GM21737 (cell line): ENCODE measurements around the gene SLC11A2.
"Not testable (repeated sequence)": the region's sequence is repeated elsewhere in the genome, so short reads cannot be mapped to it uniquely, and the experiment has no call there.

Experiments used
- ATAC-seq: cut with Tn5 transposase; IDR thresholded peaks from one replicate; pipeline ENCODE4 v1.9.1; 2021; ENCODE audit warnings: mild to moderate bottlenecking, moderate library complexity; ENCODE audit not compliant: unreplicated experiment

Gene SLC11A2

DNA sequence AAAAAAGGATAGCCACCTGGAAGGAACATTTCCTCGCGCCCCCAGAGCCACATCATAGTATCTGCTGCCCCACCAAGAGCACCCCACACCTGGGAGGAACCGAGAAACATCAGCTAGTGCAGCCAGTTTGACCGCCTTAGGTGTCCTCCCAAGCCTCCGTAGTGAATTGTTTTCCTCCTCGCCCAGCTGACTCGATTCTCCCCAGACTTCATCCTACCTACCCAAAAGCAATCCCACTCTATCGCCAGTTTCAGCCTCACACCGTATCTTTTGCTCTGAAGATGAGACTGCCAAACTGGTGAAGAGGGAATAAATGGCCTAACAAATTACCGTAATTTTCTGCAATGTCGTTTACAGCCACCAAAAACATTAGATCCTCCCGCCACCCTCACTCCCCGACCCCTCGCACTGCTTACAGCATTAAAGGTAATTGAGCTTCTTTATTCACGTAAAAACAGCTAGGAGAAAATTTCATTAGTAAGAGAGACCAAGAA, 1.2 kb upstream of the SLC11A2 start:
- no peak for ATAC-seq

DNA sequence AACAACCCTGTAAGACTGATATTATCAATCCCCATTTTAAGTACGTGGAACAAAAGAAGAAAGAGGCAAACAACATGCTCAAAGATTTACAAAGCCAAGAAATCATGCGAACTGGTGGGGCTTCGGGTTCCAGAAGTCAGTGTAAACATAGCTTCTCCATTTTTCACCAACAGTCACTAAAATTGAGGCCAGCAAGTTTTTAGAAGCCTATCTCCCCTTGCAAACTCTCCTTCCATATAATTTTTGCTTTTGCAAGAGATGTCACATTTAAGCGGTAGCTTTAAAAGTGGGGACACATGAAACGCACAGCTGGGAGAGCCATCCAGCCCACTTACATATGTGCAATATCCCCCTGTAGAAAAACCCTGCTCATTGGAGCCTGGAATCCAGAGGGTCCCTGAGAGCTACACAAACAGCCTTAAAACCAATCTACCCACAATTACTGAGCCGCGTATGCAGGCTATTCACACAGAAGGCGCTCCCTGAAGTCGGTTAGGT, 797 bp downstream of the SLC11A2 start:
- ATAC-seq = no peak

- no peak for ATAC-seq
Measured at GRCh38 chr12:51023625-51024382, 2.4 kb downstream of the SLC11A2 start.

DNA sequence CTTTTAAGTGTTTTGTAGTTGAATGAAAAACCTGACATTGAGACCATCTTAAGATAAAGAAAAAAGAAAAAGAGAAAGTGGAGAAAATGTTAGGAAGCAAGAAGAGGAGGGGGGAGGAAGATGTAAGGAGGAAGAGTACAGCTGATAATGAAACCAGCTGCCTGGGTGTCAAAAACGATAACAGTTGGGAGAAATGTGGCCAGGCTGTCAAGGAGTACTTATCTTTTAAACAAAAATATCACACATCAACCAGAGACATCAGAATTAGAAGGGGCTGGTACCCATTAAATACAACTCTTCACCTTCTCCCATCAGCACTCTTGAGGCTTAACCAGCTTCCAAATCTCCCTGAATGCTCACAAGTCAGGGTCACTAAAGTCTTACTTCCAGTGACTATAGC, 4.5 kb downstream of the SLC11A2 start:
- ATAC-seq = no peak

DNA sequence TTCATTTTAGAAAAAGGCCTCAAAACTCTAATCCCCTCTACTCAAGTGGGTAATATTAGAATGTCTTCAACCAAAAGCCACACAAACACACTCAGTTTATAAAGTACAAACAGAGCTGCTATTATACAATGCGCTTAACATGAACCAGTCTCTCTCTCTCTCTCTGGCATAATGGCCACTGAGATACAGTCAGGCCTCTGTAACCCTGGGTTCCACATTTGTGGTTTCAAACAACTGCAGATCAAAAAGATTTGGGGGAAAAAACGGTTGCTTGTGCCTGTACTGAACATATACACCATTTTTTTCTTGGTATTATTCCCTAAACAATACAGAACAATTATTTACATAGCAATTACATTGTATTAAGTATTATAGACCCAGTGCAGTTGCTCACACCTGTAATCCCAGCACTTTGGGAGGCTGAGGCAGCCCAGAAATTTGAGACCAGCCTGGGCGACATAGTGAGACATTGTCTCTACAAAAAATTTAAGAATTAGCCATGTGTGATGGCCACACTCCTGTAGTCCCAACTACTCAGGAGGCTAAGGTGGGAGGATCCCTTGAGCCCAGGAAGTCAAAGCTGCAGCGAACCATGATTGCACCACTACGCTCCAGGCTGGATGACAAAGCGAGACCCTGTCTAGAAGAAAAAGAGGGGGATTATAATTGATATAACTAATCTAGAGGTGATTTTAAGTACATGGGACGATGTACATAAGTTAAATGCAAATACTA, 5.6 kb downstream of the SLC11A2 start:
- no peak for ATAC-seq

- ATAC-seq = no peak
Measured at GRCh38 chr12:51019927-51020326, 6.3 kb downstream of the SLC11A2 start.

GRCh38 chr12:51018956-51019355, 7.2 kb downstream of the SLC11A2 start:
- ATAC-seq = no peak

DNA sequence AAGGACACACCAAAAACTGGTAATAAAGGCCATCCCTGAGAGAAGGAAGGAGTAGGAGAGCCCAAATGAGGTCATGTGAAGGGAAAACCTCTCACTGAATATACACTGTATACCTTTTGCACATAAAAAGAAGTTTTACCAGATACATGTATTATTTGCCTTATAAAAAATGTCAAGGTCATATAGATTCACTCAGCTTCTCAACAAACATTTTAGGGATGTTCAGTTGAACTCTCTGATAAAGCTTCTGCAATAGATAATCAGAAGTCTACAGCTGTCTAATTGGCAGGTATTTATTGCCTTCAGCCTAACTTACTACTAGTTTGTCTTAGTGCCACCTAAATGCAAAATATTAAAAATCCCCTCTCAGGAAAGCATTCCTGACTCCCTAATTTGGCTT, 8.7 kb downstream of the SLC11A2 start:
- no peak for ATAC-seq

DNA sequence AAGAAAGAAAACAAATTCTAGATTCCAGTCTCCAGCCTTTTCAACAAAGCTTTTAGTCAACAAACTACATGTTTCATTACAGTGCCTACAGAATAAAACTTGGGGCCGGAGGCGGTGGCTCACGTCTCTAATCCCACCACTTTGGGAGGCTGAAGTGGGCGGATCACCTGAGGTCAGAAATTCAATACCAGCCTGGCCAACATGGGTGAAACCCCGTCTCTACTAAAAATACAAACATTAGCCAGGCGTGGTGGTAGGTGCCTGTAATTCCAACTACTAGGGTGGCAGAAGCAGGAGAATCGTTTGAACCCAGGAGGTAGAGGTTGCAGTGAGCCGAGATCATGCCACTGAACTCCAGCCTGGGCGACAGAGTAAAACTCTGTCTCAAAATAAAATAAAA, 11.7 kb downstream of the SLC11A2 start:
- not testable (repeated sequence) for ATAC-seq

- ATAC-seq = no peak
Measured at GRCh38 chr12:51013441-51013840, 12.7 kb downstream of the SLC11A2 start.

- no peak for ATAC-seq
Measured at GRCh38 chr12:51012570-51013236, 13.5 kb downstream of the SLC11A2 start.

- ATAC-seq = no peak
Measured at GRCh38 chr12:51011955-51012354, 14.2 kb downstream of the SLC11A2 start.

DNA sequence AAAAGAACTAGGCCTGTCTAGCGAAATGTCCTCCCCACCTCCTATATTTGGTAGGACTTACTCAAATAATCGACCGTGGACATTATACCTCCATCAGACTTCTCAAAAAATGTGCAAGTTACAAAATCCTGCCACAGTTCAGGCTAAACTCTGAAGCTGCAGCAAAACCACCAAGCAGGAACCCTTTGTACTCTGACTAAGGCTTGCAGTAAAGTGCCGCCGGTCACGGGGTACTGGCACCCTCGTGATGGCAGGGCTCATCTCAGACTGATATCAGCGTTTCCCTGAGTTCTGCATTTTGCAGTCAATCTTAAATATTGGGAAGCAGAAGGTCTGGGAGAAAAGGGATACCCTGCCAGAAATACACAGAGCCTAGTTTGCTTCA, 17.1 kb downstream of the SLC11A2 start:
- no peak for ATAC-seq

GRCh38 chr12:51008329-51009055, 17.7 kb downstream of the SLC11A2 start:
- ATAC-seq = no peak

DNA sequence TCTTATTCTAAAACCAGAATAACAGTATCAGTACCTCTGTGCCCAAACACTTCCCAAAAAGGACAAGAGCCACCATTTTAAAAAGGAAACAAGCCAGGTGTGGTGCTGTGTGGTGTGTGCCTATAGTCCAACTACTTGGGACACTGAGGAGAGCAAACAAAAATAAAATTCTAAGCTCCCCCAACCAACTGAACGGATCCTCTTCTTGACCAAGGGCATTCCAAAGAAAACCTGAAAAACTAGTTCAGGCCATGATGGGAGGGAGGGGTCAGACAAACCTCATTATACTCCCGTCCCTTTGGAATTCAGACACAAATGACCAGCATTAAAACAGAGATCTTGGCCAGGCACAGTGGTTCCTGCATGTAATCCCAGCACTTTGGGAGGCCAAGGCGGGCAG, 20.5 kb downstream of the SLC11A2 start:
- ATAC-seq = no peak

- ATAC-seq = no peak
Measured at GRCh38 chr12:51005030-51005429, 21.2 kb downstream of the SLC11A2 start.

- no peak for ATAC-seq
Measured at GRCh38 chr12:51004504-51004903, 21.7 kb downstream of the SLC11A2 start.

- ATAC-seq = no peak
Measured at GRCh38 chr12:51001799-51002198, 24.4 kb downstream of the SLC11A2 start.

- ATAC-seq = no peak
Measured at GRCh38 chr12:51000245-51000644, 25.9 kb downstream of the SLC11A2 start.

DNA sequence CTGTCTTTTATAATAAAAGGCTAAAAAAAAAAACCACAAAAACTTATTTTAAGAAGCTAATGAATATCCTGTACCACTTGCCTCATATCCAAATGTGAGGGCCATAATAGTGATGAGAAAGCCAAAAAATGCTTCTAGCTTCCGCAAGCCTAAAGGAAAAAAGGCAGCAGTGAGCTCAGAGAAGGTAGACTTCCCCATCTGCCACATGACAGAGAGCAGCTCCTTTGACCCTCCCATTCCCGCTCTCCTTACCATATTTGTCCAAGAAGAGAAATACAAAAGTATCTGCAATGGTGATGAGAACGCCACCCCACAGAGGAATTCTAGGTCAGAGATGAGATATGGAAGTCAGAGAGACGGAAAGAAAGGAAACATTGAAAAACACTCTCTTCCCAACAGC, 27.1 kb downstream of the SLC11A2 start:
- no peak for ATAC-seq

DNA sequence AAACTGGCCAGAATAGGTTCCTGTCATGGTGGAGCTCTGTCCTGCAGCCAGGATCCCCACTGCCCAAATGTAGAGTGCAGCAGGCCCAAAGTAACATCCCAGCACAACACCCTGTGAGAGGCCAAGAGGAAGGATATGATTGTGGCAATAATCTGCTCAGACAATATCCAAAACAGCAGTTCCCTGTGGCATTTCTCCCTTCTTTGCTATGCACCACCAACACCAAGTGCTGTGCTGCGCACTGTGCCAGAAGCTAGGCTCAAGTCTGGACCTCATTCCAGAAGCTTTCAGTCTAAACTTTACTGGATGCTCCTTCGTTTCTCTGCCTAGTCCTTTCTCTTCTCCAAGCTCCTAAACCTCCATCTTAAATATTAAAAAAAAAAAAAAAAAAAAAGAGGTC, 33.4 kb downstream of the SLC11A2 start:
- ATAC-seq = no peak
